GM12874 (cell line): ENCODE data around the gene CACHD1.

Experiments
- CTCF ChIP-seq: IDR thresholded peaks from 2 replicates; pipeline ENCODE4 v1.5.1; 2011; ENCODE audit warnings: low read depth, mild to moderate bottlenecking, control low read depth, low read length, moderate library complexity; ENCODE audit not compliant: insufficient read depth

The CACHD1 gene

GRCh38 chr1:64692911-64693310, 223.0 kb downstream of the CACHD1 start:
- no peak for TF ChIP-seq CTCF

- TF ChIP-seq CTCF: no peak
Observed at GRCh38 chr1:64693406-64693805, 223.5 kb downstream of the CACHD1 start.

GRCh38 chr1:64696879-64697278, 226.9 kb downstream of the CACHD1 start:
- TF ChIP-seq CTCF: no peak

- TF ChIP-seq CTCF: no peak
Observed at GRCh38 chr1:64699327-64699726, 229.4 kb downstream of the CACHD1 start.

- TF ChIP-seq CTCF: no peak
Observed at GRCh38 chr1:64701071-64701470, 231.1 kb downstream of the CACHD1 start.

- no peak for TF ChIP-seq CTCF
Observed at GRCh38 chr1:64701886-64702285, 232.0 kb downstream of the CACHD1 start.

GRCh38 chr1:64703600-64703999, 233.7 kb downstream of the CACHD1 start:
- TF ChIP-seq CTCF: no peak

- no peak for TF ChIP-seq CTCF
Observed at GRCh38 chr1:64705591-64705990, 235.7 kb downstream of the CACHD1 start.
